Left lung (tissue), 10 donors: ENCODE data around the gene HTRA1. TPM values are rescaled to one million over a fixed set of nuclear protein-coding genes. Genes with fewer than 3 reads are reported as not detected.

Experiments
- ATAC-seq: fragments of 200-7000 bp; cut with Tn5 transposase; one replicate; pipeline ENCODE4 v1.9.1; 2020; ENCODE audit warnings: moderate library complexity
- DNase-seq, 4 donors: peaks; one replicate each; pipeline ENCODE4 v3.0.0-alpha.2; 2013 to 2020
- H3K27ac ChIP-seq, 2 donors: fragments of 200-600 bp; sonication (generic) in 1 of 2; one replicate each; pipeline versions ENCODE4 v1.5.0 to v1.8.0; 2020 to 2021
- H3K27me3 ChIP-seq, 2 donors: fragments of 200-600 bp; sonication (generic) in 1 of 2; one replicate each; pipeline versions ENCODE4 v1.5.0 to v1.8.0; 2020 to 2021
- H3K36me3 ChIP-seq, 2 donors: fragments of 200-600 bp; sonication (generic) in 1 of 2; one replicate each; pipeline versions ENCODE4 v1.5.0 to v1.8.0; 2020 to 2021
- H3K4me1 ChIP-seq, 2 donors: fragments of 200-600 bp; one replicate each; pipeline ENCODE4 v1.8.0; 2021
- H3K4me3 ChIP-seq, 2 donors: fragments of 200-600 bp; sonication (generic) in 1 of 2; one replicate each; pipeline versions ENCODE4 v1.5.0 to v1.8.0; 2020 to 2021; ENCODE audit warnings: mild to moderate bottlenecking in 1 of 2
- H3K9me3 ChIP-seq, 2 donors: fragments of 200-600 bp; sonication (generic) in 1 of 2; one replicate each; pipeline versions ENCODE4 v1.5.0 to v1.8.0; 2020 to 2021
- CTCF ChIP-seq, 2 donors: fragments of 200-600 bp; sonication (generic) in 1 of 2; IDR thresholded peaks; one replicate each; pipeline versions ENCODE4 v1.5.0 to v1.8.0; 2021; ENCODE audit warnings: antibody characterized with exemption in 2 of 2
- intact Hi-C, 2 donors: fragments of 100-400 bp; cut with DNase I; formaldehyde crosslinking; loops; one replicate each; pipeline versions ENCODE4 v1.11.2 to v1.14.2; 2022
- polyA plus RNA-seq, 6 donors: library from polyadenylated mRNA; unstranded; fragments of 120-200 nt; gene quantifications; one replicate each; pipeline ENCODE4 v1.2.1, GENCODE V29; 2013; ENCODE audit not compliant: insufficient read length in 6 of 6
- total RNA-seq, 2 donors: library from RNA; stranded (reverse); fragmentation: NEBNext Ultra II Directional; extraction: Animal tissue kit (Norgen Biotek cat#: 25700); gene quantifications; one replicate each; pipeline ENCODE4 v1.2.1, GENCODE V29; 2021
- donor health status: DM: no; HTN: yes; CAD: no.
- donor health status: DM: no; HTN: no; CAD: no.

Gene HTRA1
- total and polyA plus RNA-seq, 8 donors: 51.3 to 124 (median 73.0) TPM

- ATAC-seq (no peak), DNase-seq (no peak)
- TF ChIP-seq CTCF (IDR thresholded peaks at IDR 0.05): no peak
- Histone ChIP-seq H3K27ac (no peak overlapping the region), H3K4me1 (peaks cover 0 to 3% of the 10 kb centered on the region in 2 donors), H3K27me3 (no peaks in the 10 kb centered on the region), H3K36me3 (peaks cover 0 to 9% of the 10 kb centered on the region in 2 donors), H3K4me3 (no peak overlapping the region), H3K9me3 (no peaks in the 10 kb centered on the region)
- intact Hi-C loops: no loop called here
Measured at GRCh38 chr10:122505011-122505410, 43.7 kb downstream of the HTRA1 start.

- Histone ChIP-seq H3K9me3 (no peaks in the 10 kb centered on the region), H3K27me3 (no peaks in the 10 kb centered on the region), H3K4me3 (no peak overlapping the region), H3K36me3 (peaks cover 0 to 9% of the 10 kb centered on the region in 2 donors), H3K4me1 (peaks cover 0 to 3% of the 10 kb centered on the region in 2 donors), H3K27ac (no peak overlapping the region)
- DNase-seq (no peak), ATAC-seq (no peak)
- no peak for TF ChIP-seq CTCF (IDR thresholded peaks at IDR 0.05)
- intact Hi-C loops: no loop called here
Measured at GRCh38 chr10:122505885-122506645, 44.7 kb downstream of the HTRA1 start.

GRCh38 chr10:122507616-122508015 lies 46.3 kb downstream of the HTRA1 start:
- intact Hi-C loops: no loop called here
- Histone ChIP-seq H3K4me1 (peaks cover 0 to 3% of the 10 kb centered on the region in 2 donors), H3K36me3 (peaks cover 0 to 16% of the 10 kb centered on the region in 2 donors), H3K27me3 (no peaks in the 10 kb centered on the region), H3K27ac (no peak overlapping the region), H3K9me3 (no peaks in the 10 kb centered on the region), H3K4me3 (no peak overlapping the region)
- DNase-seq (no peak), ATAC-seq (no peak)
- TF ChIP-seq CTCF (IDR thresholded peaks at IDR 0.05): no peak

GRCh38 chr10:122508021-122508420 lies 46.7 kb downstream of the HTRA1 start:
- Histone ChIP-seq H3K27ac (no peak overlapping the region), H3K27me3 (no peaks in the 10 kb centered on the region), H3K4me1 (peaks cover 0 to 3% of the 10 kb centered on the region in 2 donors), H3K4me3 (no peak overlapping the region), H3K9me3 (no peaks in the 10 kb centered on the region), H3K36me3 (peaks cover 0 to 16% of the 10 kb centered on the region in 2 donors)
- intact Hi-C loops: no loop called here
- no peak for ATAC-seq
- TF ChIP-seq CTCF (IDR thresholded peaks at IDR 0.05): no peak
- no peak for DNase-seq

- no peak for ATAC-seq
- H3K36me3 ChIP-seq: peaks cover 0 to 16% of the 10 kb centered on the region in 2 donors
- H3K27ac ChIP-seq: no peak overlapping the region
- no peak overlapping the region for H3K4me3 ChIP-seq
- no peaks in the 10 kb centered on the region for H3K9me3 ChIP-seq
- DNase-seq: no peak
- H3K4me1 ChIP-seq: peaks cover 0 to 3% of the 10 kb centered on the region in 2 donors
- intact Hi-C loops: no loop called here
- no peaks in the 10 kb centered on the region for H3K27me3 ChIP-seq
- no peak for TF ChIP-seq CTCF (IDR thresholded peaks at IDR 0.05)
Measured at GRCh38 chr10:122509323-122509722, 48.0 kb downstream of the HTRA1 start.
